ENCODE results near the gene COQ10A. TPM values are rescaled to one million over a fixed set of nuclear protein-coding genes. Genes with fewer than 3 reads are reported as not detected.

COQ10A gene
- total and polyA plus RNA-seq, 2 of the 8 experiments (the other 6 are each of a cell fraction or from before 2014, with no cell fraction given): 21.8 to 42.9 TPM

DNA sequence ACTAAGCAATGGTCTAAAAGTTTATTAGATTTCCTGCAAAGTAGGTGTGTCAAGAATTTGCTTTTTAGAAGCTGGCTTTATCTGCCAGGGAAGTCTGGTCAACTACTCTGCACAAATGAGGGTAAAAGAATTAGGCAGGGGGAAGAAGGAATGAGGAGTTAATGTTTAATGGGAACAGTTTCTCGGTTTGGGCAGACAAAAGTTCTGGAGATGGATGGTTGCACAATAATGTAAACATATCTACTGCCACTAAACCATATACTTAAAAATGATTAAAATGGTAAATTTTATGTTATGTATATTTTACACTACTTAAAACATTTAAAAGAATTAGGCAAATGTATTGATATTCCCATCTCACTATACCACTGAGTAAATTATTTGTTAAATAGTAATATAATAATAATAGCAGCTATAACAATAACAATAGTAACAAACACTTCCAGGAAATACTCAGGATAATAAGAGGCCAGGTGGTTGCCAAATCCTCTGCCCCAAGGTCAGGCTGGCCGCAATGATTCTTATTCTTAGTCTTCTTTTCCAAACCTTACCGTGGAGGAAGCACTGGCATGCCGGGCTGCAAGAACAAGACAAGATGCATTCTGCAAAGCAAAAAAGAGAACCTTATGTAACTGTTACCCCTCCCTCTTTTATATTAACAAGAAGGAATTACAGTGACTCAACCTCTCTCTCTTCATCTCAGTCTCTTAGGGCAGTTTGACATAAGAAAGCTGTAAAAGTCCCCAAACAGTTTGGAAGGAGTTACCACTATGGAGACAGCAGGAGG, 19.5 kb downstream of the COQ10A start:
- Histone ChIP-seq H3K56ac (replicated peaks; ENCODE audit: insufficient read length, low read depth, low read length) (no peak overlapping the region), H3K23me2 (ENCODE audit: low read depth, low read length) (no peaks in the 10 kb centered on the region), H2AK5ac (ENCODE audit: low read depth, low read length) (no peak overlapping the region), H3K27ac (ENCODE audit: low read depth, low read length) (no peak overlapping the region), H2BK12ac (ENCODE audit: low read depth, low read length) (no peak overlapping the region), H4K91ac (replicated peaks; ENCODE audit: insufficient read length, low read length) (no peak overlapping the region), H3K79me2 (ENCODE audit: control insufficient read depth in 1 of 2, insufficient read depth in 2 of 2, low read length in 2 of 2) (no peaks in the 10 kb centered on the region), H2BK20ac (ENCODE audit: low read length) (no peak overlapping the region), H2BK120ac (replicated peaks; ENCODE audit: low read depth, low read length) (no peak overlapping the region), H3K4me3 (ENCODE audit: extremely low read depth in 1 of 4, insufficient read depth in 2 of 4, low read depth in 3 of 4, low read length in 4 of 4) (no peak overlapping the region), H3K27me3 (replicated peaks in 1 of 4; ENCODE audit: control insufficient read depth in 3 of 4, extremely low read depth in 1 of 4, insufficient read depth in 3 of 4, low read length in 3 of 4) (no peaks in the 10 kb centered on the region), H3K9ac (replicated peaks in 1 of 4; ENCODE audit: extremely low read depth in 1 of 4, low read depth in 3 of 4, low read length in 3 of 4) (no peak overlapping the region), H2BK15ac (ENCODE audit: low read length) (no peak overlapping the region), H3K36me3 (ENCODE audit: control insufficient read depth in 2 of 4, insufficient read depth in 4 of 4, low read length in 3 of 4) (peaks cover 12 to 52% (median 33%) of the 10 kb centered on the region in 4 experiments; a peak in 7 of 8 replicates), H4K20me1 (replicated peaks in 1 of 2; ENCODE audit: control insufficient read depth in 1 of 2, insufficient read depth in 2 of 2, low read length in 2 of 2) (no peaks in the 10 kb centered on the region), H3K18ac (ENCODE audit: extremely low read depth, low read length) (no peak overlapping the region), H3K23ac (ENCODE audit: insufficient read length) (no peak overlapping the region), H3K4me2 (ENCODE audit: insufficient read depth in 1 of 2, low read depth in 2 of 2, low read length in 2 of 2) (no peak overlapping the region; a peak in 1 of 4 replicates), H3K4ac (replicated peaks; ENCODE audit: insufficient read length, low read depth, low read length) (no peak overlapping the region), H4K8ac (ENCODE audit: extremely low read depth, insufficient read depth, low read length) (no peak overlapping the region), H3K9me3 (ENCODE audit: insufficient read depth in 2 of 2, low read depth in 1 of 2, low read length in 1 of 2) (no peaks in the 10 kb centered on the region), H3K14ac (ENCODE audit: insufficient read length) (no peak overlapping the region), H3K79me1 (ENCODE audit: low read depth, low read length) (no peaks in the 10 kb centered on the region), H2AFZ (ENCODE audit: low read length) (no peak overlapping the region), H4K5ac (ENCODE audit: insufficient read length, low read depth, low read length) (no peak overlapping the region), H3K4me1 (replicated peaks in 1 of 4; ENCODE audit: control insufficient read depth in 3 of 4, insufficient read depth in 4 of 4, low read length in 3 of 4) (no peaks in the 10 kb centered on the region), H2BK5ac (ENCODE audit: low read depth, low read length) (no peak overlapping the region)
- ChIA-PET CTCF (ENCODE audit: partially characterized antibody) (interaction anchor here (0.6 to 1.7 kb wide), 11 partner anchors 8 to 89 kb away, joined by 3 to 5 read pairs (median 4); partner anchors contain the start of genes COQ10A and STAT2), POLR2A (ENCODE audit: partially characterized antibody) (interaction anchor here (0.7 to 3.3 kb wide), 12 partner anchors 10 to 239 kb away, joined by 3 to 14 read pairs (median 4); partner anchors contain the start of genes ANKRD52, CNPY2 and COQ10A)
- FAIRE-seq (no peak), DNase-seq (ENCODE audit: low read depth in 1 of 2, low spot score in 2 of 2) (no peak)
- 83% methylated on average over 4 of the region's 4 CpGs; no CpG with 5 or more reads in 1 of the 2 experiments for WGBS, 2 experiments (ENCODE audit: extremely low coverage in 1 of 2, insufficient coverage in 1 of 2, insufficient read length in 1 of 2, insufficient replicate concordance in 2 of 2, low coverage in 1 of 2, low lambda C conversion rate in 2 of 2, missing lambda C conversion rate in 1 of 2)
- TF ChIP-seq KDM4A (IDR thresholded peaks at IDR 0.05; ENCODE audit: low read depth, low read length, severe bottlenecking) (no peak), CHD1 (IDR thresholded peaks at IDR 0.05; ENCODE audit: low read depth, low read length) (no peak), SIX5 (IDR thresholded peaks at IDR 0.05; ENCODE audit: low read depth, low read length) (no peak), RFX5 (IDR thresholded peaks at IDR 0.05; ENCODE audit: borderline replicate concordance, low read depth, low read length) (no peak), MAFK (IDR thresholded peaks at IDR 0.05; ENCODE audit: low read depth, low read length) (no peak), CTBP2 (IDR thresholded peaks at IDR 0.05; ENCODE audit: borderline replicate concordance, insufficient read depth, insufficient read length, low read length) (no peak), YY1 (IDR thresholded peaks at IDR 0.05; ENCODE audit: low read depth, low read length) (no peak), BACH1 (IDR thresholded peaks at IDR 0.05; ENCODE audit: low read length) (no peak), BRCA1 (IDR thresholded peaks at IDR 0.05; ENCODE audit: low read depth, low read length) (no peak), TBP (IDR thresholded peaks at IDR 0.05; ENCODE audit: low read depth, low read length) (no peak), EP300 (IDR thresholded peaks at IDR 0.05; ENCODE audit: borderline replicate concordance in 1 of 2, low read depth in 2 of 2, low read length in 2 of 2) (no peak), GABPA (IDR thresholded peaks at IDR 0.05; ENCODE audit: borderline replicate concordance, insufficient read depth, low read length) (no peak), CREB1 (IDR thresholded peaks at IDR 0.05) (no peak)
